Measurements from ENCODE around the gene ZNF644. TPM values are rescaled to one million over a fixed set of nuclear protein-coding genes. Genes with fewer than 3 reads are reported as not detected.
"Not testable (repeated sequence)": the region's sequence is repeated elsewhere in the genome, so short reads cannot be mapped to it uniquely, and the experiment has no call there.

Gene ZNF644
- total RNA-seq, 2 experiments from 2014 or later, result 49.3 to 49.6 TPM

- Mint-ChIP-seq H3K27ac (no peak overlapping the region), H3K36me3 (peaks cover 36% of the 10 kb centered on the region), H3K4me3 (no peak overlapping the region), H3K9me3 (ENCODE audit: low read depth) (peaks cover 4% of the 10 kb centered on the region), H3K27me3 (no peaks in the 10 kb centered on the region), H3K4me1 (peaks cover 42% of the 10 kb centered on the region)
- DNase-seq (no peak), ATAC-seq (no peak)
- CTCF ChIA-PET, result interaction anchor here (0.9 kb wide), 1 partner anchor 71 kb away, joined by 3 read pairs; no protein-coding TSS in a partner anchor
These were observed 95.6 kb downstream of the ZNF644 start for GRCh38 chr1:90925928-90926869.

- peaks cover 44% of the 10 kb centered on the region for H3K4me1 Mint-ChIP-seq
- peaks cover 4% of the 10 kb centered on the region for H3K9me3 Mint-ChIP-seq (ENCODE audit: low read depth)
- H3K36me3 Mint-ChIP-seq, result peaks cover 31% of the 10 kb centered on the region
- no peaks in the 10 kb centered on the region for H3K27me3 Mint-ChIP-seq
- no peak overlapping the region for H3K27ac Mint-ChIP-seq
- no peak for ATAC-seq
- no peak for DNase-seq
- H3K4me3 Mint-ChIP-seq, result no peak overlapping the region
- CTCF ChIA-PET, result no interaction called here
These were observed 96.9 kb downstream of the ZNF644 start for GRCh38 chr1:90924982-90925381.

DNA sequence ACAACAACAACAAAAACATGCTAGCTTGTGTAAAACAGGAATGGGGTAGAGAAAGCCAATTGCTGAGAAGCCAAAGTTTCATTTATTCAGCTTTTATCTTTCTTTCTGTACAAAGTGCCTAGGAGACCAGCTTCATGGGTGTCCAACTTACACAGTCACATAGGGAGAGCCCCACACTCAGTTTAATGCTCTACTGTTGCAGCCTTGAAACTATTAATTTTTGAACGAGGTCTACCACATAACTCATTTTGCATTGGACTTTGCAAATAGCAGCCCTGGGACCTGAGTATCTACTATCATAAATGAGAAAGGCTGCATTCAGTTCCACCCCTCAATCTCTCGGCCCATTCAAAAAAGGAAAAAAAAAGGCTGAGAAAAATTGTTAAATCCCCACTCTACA, 98.8 kb downstream of the ZNF644 start:
- no peaks in the 10 kb centered on the region for H3K9me3 Mint-ChIP-seq (ENCODE audit: low read depth)
- peaks cover 23% of the 10 kb centered on the region for H3K36me3 Mint-ChIP-seq
- H3K27ac Mint-ChIP-seq, result no peak overlapping the region
- H3K27me3 Mint-ChIP-seq, result no peaks in the 10 kb centered on the region
- CTCF ChIA-PET, result no interaction called here
- DNase-seq (no peak), ATAC-seq (no peak)
- H3K4me3 Mint-ChIP-seq, result no peak overlapping the region
- peaks cover 55% of the 10 kb centered on the region for H3K4me1 Mint-ChIP-seq

- ATAC-seq (no peak), DNase-seq (no peak)
- peaks cover 51% of the 10 kb centered on the region for H3K4me1 Mint-ChIP-seq
- no peaks in the 10 kb centered on the region for H3K27me3 Mint-ChIP-seq
- H3K9me3 Mint-ChIP-seq (ENCODE audit: low read depth), result no peaks in the 10 kb centered on the region
- CTCF ChIA-PET, result no interaction called here
- peaks cover 24% of the 10 kb centered on the region for H3K36me3 Mint-ChIP-seq
- no peak overlapping the region for H3K27ac Mint-ChIP-seq
- no peak overlapping the region for H3K4me3 Mint-ChIP-seq
These were observed 99.6 kb downstream of the ZNF644 start for GRCh38 chr1:90922202-90922601.

GRCh38 chr1:90919900-90920299, 101.9 kb downstream of the ZNF644 start:
- Mint-ChIP-seq H3K4me1 (peaks cover 36% of the 10 kb centered on the region), H3K9me3 (ENCODE audit: low read depth) (no peaks in the 10 kb centered on the region), H3K27ac (no peak overlapping the region), H3K4me3 (no peak overlapping the region), H3K36me3 (peaks cover 16% of the 10 kb centered on the region), H3K27me3 (no peaks in the 10 kb centered on the region)
- ATAC-seq (no peak), DNase-seq (no peak)
- CTCF ChIA-PET, result no interaction called here

DNA sequence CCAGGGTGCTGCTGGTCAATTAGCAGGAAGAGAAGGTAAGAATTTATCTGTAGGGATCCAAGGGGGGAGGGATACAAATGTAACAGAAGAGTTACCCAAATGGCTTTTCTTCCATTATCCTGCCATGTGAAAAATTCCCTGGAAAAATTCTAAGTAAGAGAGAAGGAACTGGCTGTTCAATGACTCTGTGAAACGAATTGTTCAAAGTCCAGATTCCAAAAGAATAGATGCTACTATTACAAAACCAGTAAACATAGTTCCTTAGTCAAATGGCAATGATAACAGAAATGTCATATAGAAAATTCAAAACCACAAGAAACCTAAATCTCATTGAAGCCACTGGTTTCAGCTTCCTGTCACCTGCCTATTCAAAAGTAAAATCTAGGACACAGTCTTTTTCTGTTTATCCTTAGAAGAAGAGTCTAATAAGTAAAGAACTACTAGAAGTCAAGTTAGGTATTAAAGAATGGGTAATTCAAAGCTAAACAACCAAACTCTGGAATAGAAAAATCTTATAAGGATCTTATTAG, 102.6 kb downstream of the ZNF644 start:
- ATAC-seq, result no peak
- no peak overlapping the region for H3K27ac Mint-ChIP-seq
- CTCF ChIA-PET, result no interaction called here

DNA sequence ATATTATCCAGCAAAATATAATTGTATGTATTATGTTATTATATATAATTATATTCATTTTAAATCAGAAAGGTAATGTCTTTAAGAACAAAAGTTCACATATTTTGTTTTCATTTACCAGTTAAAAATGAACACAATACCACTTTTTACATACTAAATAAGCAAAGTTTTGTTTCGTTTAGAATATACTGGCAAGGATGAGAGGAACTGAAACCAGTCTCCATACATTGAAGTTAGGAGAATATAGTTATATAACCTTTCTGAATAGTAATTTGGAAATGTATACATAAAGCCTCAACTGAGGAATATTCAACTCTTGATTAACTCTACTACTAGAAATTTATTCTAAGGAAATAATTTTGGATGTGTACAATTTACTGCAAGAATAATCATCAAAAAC, 110.5 kb downstream of the ZNF644 start:
- H3K27me3 Mint-ChIP-seq, result no peaks in the 10 kb centered on the region
- no peak for ATAC-seq
- peaks cover 20% of the 10 kb centered on the region for H3K36me3 Mint-ChIP-seq
- no peaks in the 10 kb centered on the region for H3K4me1 Mint-ChIP-seq
- CTCF ChIA-PET, result no interaction called here
- DNase-seq, result no peak
- H3K27ac Mint-ChIP-seq, result no peak overlapping the region
- no peak overlapping the region for H3K4me3 Mint-ChIP-seq
- no peaks in the 10 kb centered on the region for H3K9me3 Mint-ChIP-seq (ENCODE audit: low read depth)

More for the DNA sequence above, 102.6 kb downstream of the ZNF644 start:
- Mint-ChIP-seq H3K4me3 (no peak overlapping the region), H3K4me1 (peaks cover 35% of the 10 kb centered on the region), H3K27me3 (no peaks in the 10 kb centered on the region), H3K36me3 (peaks cover 19% of the 10 kb centered on the region), H3K9me3 (ENCODE audit: low read depth) (no peaks in the 10 kb centered on the region)
- DNase-seq, result no peak

DNA sequence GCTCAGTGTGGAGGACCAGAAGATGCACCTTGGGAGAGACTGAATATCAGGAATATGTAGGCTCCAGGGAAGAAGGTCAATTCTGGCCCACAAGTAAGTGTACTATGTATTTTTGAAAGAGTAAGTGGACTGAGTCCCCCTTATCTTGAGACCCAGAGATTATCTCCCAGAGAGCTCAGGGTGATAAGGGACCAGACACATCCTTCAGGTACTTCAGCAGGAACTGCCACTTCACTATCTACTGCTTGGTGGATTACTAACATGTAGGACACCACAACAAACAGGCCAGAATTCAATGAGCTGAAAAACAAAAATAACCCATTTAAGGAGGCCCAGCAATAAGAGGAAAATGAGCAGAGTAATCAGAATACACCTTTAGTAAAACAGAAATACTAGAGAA, 119.2 kb downstream of the ZNF644 start:
- H3K36me3 Mint-ChIP-seq, result peaks cover 50% of the 10 kb centered on the region
- CTCF ChIA-PET, result no interaction called here
- H3K27me3 Mint-ChIP-seq, result no peaks in the 10 kb centered on the region
- H3K4me3 Mint-ChIP-seq, result no peak overlapping the region
- DNase-seq (no peak), ATAC-seq (no peak)
- no peaks in the 10 kb centered on the region for H3K4me1 Mint-ChIP-seq
- H3K27ac Mint-ChIP-seq, result no peak overlapping the region
- H3K9me3 Mint-ChIP-seq (ENCODE audit: low read depth), result no peaks in the 10 kb centered on the region

GRCh38 chr1:90899263-90899662, 122.6 kb downstream of the ZNF644 start:
- Mint-ChIP-seq H3K4me1 (no peaks in the 10 kb centered on the region), H3K4me3 (no peak overlapping the region), H3K27ac (no peak overlapping the region), H3K9me3 (ENCODE audit: low read depth) (peaks cover 4% of the 10 kb centered on the region), H3K36me3 (peaks cover 58% of the 10 kb centered on the region), H3K27me3 (no peaks in the 10 kb centered on the region)
- ATAC-seq (no peak), DNase-seq (no peak)
- CTCF ChIA-PET, result no interaction called here

- H3K4me1 Mint-ChIP-seq, DNase-seq, CTCF ChIA-PET, ATAC-seq, H3K27ac Mint-ChIP-seq, H3K27me3 Mint-ChIP-seq, H3K4me3 Mint-ChIP-seq: not testable (repeated sequence)
- H3K36me3 Mint-ChIP-seq, result peaks cover 28% of the 10 kb centered on the region
- peaks cover 14% of the 10 kb centered on the region for H3K9me3 Mint-ChIP-seq (ENCODE audit: low read depth)
These were observed 128.2 kb downstream of the ZNF644 start for GRCh38 chr1:90893679-90894078.

GRCh38 chr1:90892884-90893283, 129.0 kb downstream of the ZNF644 start:
- H3K27me3 Mint-ChIP-seq, ATAC-seq, H3K4me1 Mint-ChIP-seq, DNase-seq, H3K4me3 Mint-ChIP-seq, H3K27ac Mint-ChIP-seq, CTCF ChIA-PET: not testable (repeated sequence)
- Mint-ChIP-seq H3K9me3 (ENCODE audit: low read depth) (peaks cover 14% of the 10 kb centered on the region), H3K36me3 (peaks cover 24% of the 10 kb centered on the region)

- CTCF ChIA-PET, result not testable (repeated sequence)
These were observed 129.6 kb downstream of the ZNF644 start for GRCh38 chr1:90892196-90892595.

GRCh38 chr1:90891756-90892155, 130.1 kb downstream of the ZNF644 start:
- DNase-seq, H3K27me3 Mint-ChIP-seq, ATAC-seq, CTCF ChIA-PET, H3K4me1 Mint-ChIP-seq, H3K27ac Mint-ChIP-seq, H3K4me3 Mint-ChIP-seq: not testable (repeated sequence)
- Mint-ChIP-seq H3K9me3 (ENCODE audit: low read depth) (peaks cover 12% of the 10 kb centered on the region), H3K36me3 (peaks cover 16% of the 10 kb centered on the region)

More at GRCh38 chr1:90892196-90892595, 129.6 kb downstream of the ZNF644 start:
- H3K4me3 Mint-ChIP-seq, H3K27ac Mint-ChIP-seq, H3K27me3 Mint-ChIP-seq, ATAC-seq, H3K4me1 Mint-ChIP-seq, DNase-seq: not testable (repeated sequence)
- H3K36me3 Mint-ChIP-seq, result peaks cover 20% of the 10 kb centered on the region
- H3K9me3 Mint-ChIP-seq (ENCODE audit: low read depth), result peaks cover 14% of the 10 kb centered on the region

DNA sequence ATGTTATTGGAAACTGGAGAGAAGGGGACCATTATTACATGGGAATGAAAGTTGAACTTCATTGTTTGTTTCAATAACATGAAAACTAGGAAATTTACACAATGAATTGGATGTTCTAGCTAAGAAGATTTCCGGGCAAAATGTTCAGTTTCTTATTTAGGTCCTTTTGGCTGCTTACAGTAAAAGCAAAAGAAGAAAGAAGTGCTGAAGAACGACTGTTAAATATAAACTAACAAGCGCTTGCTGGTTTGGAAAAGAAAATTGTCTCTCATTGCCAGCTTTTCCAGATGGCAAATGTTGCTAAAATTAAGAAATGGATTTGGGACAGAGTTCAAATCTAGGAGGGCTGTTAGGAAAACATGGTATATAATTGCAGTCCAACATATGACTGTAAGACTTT, 139.6 kb downstream of the ZNF644 start:
- H3K9me3 Mint-ChIP-seq (ENCODE audit: low read depth), result peaks cover 16% of the 10 kb centered on the region

More for the DNA sequence above, 139.6 kb downstream of the ZNF644 start:
- H3K27me3 Mint-ChIP-seq, result no peaks in the 10 kb centered on the region
- no peaks in the 10 kb centered on the region for H3K4me1 Mint-ChIP-seq
- CTCF ChIA-PET, result no interaction called here
- DNase-seq (no peak), ATAC-seq (no peak)
- no peak overlapping the region for H3K27ac Mint-ChIP-seq
- H3K4me3 Mint-ChIP-seq, result no peak overlapping the region
- H3K36me3 Mint-ChIP-seq, result peaks cover 10% of the 10 kb centered on the region

Measured in activated CD8-positive, alpha-beta memory T cell treated with anti-CD3 and anti-CD28 coated beads, Interleukin-2, amount 10 ng/mL, durations not matched to agents 7 days and 5 days (primary cell).